Activated CD4-positive, CD25-positive, alpha-beta regulatory T cell treated with anti-CD3 and anti-CD28 coated beads, Interleukin-2, amount 50 U/mL, for 72 hours (primary cell): ENCODE measurements around the gene HTR6.
"Not testable (repeated sequence)": the region's sequence is repeated elsewhere in the genome, so short reads cannot be mapped to it uniquely, and the experiment has no call there.

ENCODE experiments used
- DNase-seq: peaks from one replicate; pipeline ENCODE4 v3.0.0; 2021

Gene HTR6

GRCh38 chr1:19664453-19665185 lies at the start of gene HTR6:
HTR6 (plus strand) TSS chr1:19664875; CDS start chr1:19665754, 879 bp downstream.
- no peak for DNase-seq

DNA sequence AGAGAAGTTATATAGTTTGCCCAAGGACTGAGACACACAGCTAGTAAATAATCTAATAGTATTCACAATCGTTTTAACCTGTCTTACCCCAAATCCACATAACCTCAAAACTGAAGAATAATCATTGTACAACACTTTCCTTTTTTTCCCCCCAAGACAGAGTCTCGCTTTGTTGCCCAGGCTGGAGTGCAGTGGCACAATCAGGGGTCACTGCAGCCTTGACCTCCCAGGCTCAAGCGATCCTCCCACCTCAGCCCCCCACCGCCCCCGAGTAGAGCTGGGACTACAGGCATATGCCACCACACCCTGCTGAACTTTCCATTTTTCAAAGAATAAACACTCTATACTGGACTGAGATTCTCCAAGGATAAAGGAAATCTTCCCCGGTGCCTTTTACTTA lies 49.2 kb upstream of the HTR6 start:
- no peak for DNase-seq

DNA sequence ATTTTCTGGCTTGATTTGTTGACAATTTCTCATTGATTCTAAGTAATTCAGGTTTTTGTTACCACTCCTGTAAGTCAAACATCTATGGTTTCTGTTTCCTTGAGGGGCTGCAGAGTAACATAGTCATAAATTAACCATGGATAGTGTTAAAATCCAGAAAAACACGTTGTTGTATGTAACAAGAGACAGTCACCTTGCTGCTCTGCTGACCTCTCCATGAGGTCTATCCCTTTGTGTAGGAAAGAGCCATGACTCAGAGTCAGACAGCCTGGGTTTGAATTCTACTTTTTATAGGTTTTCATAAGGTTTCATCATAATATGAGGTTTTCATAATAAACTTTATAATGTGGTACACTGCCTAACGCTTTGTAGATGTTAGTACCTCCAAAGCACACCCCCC lies 48.2 kb upstream of the HTR6 start:
- no peak for DNase-seq

DNA sequence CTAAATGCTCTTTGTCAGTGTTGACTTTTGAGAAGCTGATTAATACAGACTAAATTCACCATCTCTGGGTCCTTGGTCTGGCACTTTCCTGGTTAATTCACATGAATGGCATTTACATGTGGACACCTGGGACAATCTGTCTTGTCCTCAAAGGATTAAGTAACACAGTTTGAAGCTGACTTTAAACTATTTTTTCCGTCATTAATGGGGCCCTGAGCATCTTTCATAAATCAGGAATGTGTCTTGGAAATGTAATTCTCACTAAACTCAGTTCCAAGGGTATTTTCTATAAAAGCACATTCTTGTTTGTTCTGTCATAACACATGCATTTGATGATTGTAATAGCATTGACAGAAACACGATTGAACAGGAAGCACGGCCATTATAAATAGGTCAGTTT lies 47.3 kb upstream of the HTR6 start:
- DNase-seq, result no peak

- no peak for DNase-seq
Observed at GRCh38 chr1:19618428-19618827, 46.2 kb upstream of the HTR6 start.

DNA sequence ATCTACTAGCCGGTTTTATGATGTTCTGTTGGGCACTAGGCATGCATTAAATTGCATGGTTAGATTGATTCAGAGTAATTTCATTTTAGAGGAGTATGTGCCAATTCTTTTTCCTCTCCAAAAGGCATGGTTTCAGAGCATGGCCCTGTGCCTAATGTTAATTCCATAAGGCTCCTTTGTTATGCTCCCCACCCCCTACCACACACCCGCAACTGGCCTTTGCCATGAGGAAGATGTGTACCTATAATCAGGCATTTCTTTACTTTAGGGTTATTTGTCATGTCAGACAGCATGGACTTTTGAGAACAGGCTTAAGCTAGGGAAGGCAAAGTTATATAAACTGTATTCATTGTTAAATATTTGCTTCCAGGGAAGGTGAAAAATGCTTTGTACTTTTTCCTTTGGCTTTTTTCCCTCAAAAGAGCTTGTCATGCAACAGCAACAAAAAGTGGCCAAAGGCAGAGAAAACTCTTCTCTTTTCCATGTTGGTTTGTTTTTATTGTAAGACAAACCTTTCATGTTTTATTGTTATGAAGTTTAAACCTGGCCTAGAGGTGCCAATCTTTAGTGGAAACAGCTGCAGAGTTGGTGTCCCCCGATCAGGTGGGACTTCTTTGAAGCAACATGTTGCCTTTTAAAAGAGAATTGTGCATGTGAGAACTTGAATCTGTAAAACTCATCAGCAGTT lies 44.8 kb upstream of the HTR6 start:
- no peak for DNase-seq

DNA sequence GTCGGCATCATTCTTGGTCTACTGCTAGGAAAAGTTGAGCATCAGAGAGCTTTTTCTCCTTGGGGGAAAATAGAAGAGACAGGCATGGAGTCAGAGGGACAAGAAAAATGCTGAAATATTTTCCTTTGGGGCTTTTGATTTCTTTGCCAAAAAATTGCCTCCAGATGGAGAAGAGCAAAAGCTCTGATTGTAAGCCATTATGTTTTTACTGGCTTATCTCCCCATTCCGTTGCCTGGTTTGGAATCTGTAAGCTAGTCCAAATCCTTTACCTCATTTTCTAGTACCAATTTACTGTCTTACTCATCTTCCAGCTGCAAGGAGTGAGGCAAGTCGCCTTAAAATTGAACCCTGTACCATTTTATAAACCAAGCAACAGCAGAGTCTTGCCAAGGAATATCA lies 43.9 kb upstream of the HTR6 start:
- no peak for DNase-seq

- DNase-seq, result no peak
Observed at GRCh38 chr1:19621274-19621950, 43.3 kb upstream of the HTR6 start.

DNA sequence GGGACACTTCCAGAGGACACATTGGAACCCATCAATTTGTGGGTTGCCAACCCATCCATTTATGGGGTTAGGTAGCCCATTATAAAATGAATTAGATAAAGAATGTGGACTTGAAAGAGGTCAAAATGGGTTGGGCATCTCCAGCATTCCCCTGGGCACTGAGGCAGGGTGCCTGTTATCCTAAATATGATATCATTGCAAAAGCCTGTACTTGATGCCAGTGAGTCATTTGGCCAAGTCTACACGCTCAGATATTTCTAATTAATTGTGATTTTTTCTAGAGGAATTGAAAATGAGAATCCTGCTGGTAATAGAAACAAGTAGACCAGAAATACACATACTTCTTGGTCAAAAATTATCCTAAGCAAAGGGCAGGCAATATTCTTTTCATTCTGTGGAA lies 42.5 kb upstream of the HTR6 start:
- no peak for DNase-seq

- DNase-seq, result no peak
Observed at GRCh38 chr1:19623523-19623922, 41.2 kb upstream of the HTR6 start.

- DNase-seq, result no peak
Observed at GRCh38 chr1:19625291-19625937, 39.3 kb upstream of the HTR6 start.

- DNase-seq, result no peak
Observed at GRCh38 chr1:19628879-19629278, 35.8 kb upstream of the HTR6 start.

DNA sequence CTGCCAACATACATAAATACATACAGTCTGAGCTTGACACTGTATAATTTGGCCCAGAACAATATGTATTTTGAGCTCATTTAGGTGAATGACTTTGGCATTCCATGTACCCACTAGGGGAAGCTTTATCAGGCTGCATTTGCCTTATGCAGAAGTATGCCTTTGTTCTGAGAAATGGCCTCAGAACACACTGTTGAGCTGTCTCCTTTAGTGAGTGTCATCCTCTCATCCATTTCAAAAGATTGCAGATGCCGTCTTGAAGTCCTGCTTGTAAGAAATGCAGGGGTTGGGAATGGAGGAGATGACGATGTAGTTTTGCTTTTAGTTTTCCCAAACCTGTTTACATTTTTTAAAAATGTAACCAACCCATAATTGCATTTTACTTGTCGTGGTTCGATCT lies 35.3 kb upstream of the HTR6 start:
- no peak for DNase-seq

- DNase-seq, result not testable (repeated sequence)
Observed at GRCh38 chr1:19630192-19630591, 34.5 kb upstream of the HTR6 start.

DNA sequence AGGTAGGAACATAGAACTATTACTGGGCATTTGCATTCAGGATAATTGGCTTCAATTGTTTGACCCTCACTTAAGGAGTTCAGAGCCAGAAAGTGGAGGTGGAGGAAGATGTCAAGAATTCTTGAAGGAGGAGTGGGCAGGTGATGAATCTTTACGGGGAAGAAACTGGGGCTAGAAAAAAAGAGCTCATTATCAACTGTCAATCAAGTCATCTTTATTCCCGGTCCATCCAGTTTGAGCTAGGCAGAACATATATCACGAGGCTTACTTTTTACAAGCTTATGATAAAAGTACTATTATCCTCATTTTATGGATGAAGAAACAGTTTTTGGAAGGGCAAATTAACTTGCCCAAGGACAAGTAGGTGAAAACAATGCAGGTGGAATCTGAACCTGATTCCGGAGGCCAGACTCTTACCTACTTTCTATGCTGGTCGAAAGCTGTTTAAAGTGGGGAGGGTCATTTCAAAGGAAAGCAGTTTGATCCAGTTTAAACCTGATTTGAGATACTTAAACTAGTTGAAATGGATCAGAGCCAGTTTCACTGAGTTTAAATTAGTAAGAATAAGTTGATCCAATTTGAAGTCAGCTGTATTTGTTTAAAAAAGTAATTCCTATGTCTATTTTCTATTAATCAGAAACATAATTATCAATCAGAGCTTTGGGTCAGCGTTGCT lies 33.8 kb upstream of the HTR6 start:
- DNase-seq, result no peak

GRCh38 chr1:19632211-19632610 lies 32.5 kb upstream of the HTR6 start:
- no peak for DNase-seq

GRCh38 chr1:19633106-19633505 lies 31.6 kb upstream of the HTR6 start:
- no peak for DNase-seq

DNA sequence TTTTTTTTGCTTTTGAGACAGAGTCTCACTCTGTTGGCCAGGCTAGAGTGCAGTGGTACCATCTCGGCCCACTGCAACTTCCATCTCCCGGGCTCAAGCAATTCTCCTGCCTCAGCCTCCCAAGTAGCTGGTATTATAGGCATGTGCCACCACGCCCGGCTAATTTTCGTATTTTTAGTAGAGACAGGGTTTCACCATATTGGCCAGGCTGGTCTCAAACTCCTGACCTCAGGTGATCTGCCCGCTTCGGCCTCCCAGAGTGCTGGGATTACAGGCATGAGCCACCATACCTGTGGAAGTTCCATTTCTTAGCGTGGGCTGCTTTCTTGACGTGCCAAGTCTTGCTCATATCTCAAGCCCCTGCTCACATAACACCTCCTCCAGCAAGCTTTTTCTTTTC lies 29.6 kb upstream of the HTR6 start:
- DNase-seq, result not testable (repeated sequence)

DNA sequence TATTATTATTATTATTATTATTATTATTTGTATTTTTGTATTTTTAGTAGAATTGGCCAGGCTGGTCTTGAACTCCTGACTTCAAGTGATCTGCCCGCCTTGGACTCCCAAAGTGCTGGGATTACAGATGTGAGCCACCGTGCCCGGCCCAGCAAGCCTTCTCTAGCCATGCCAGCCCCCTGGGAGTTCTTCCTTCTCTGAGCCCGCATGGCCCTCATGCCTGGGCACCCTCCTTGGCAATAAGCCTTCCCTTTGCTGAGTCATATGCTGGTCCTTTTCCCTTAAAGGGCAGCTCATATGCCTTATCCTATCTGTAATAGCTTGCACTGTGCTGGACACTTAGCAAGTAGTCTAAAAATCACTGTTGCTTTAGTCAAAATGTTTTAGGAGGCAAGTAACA lies 29.0 kb upstream of the HTR6 start:
- DNase-seq, result no peak

GRCh38 chr1:19636065-19636464 lies 28.6 kb upstream of the HTR6 start:
- DNase-seq, result no peak

GRCh38 chr1:19636749-19637148 lies 27.9 kb upstream of the HTR6 start:
- not testable (repeated sequence) for DNase-seq

GRCh38 chr1:19637606-19638005 lies 27.1 kb upstream of the HTR6 start:
- DNase-seq, result no peak

DNA sequence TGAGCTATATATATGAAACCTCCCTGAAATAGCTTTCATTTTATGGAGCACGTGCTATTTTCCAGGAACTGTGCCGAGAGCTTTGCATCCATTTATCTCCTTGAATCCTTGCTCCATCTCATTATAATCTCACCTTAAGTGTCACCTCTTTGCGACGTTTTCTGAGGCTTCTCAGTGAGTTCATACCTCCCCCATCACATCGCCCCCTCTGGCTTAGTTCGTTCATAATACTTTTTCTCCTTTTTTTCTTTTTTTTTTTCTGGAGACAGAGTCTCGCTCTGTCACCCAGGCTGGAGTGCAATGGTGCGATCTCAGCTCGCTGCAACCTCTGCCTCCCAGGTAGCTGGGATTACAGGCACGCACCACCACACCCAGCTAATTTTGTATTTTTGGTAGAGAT lies 25.4 kb upstream of the HTR6 start:
- DNase-seq, result not testable (repeated sequence)
